Esophagus muscularis mucosa (tissue), 4 donors: ENCODE data around the gene ELP2. TPM values are rescaled to one million over a fixed set of nuclear protein-coding genes. Genes with fewer than 3 reads are reported as not detected.
A peak's percentile ranks its signal among the peaks of the same experiment; 100 is the strongest.

Experiments
- DNase-seq: peaks from one replicate; pipeline ENCODE4 v3.0.0-alpha.2; 2017; ENCODE audit errors: extremely low spot score
- H3K27ac ChIP-seq, 4 donors: fragments of 200-600 bp; sonication (generic); replicated peaks in 1 of 4; 1 replicate in 3 of 4; 2 replicates in 1 of 4; pipeline ENCODE4 v1.5.1; 2016 to 2019; ENCODE audit warnings: mild to moderate bottlenecking in 1 of 4
- H3K27me3 ChIP-seq, 4 donors: fragments of 200-600 bp; sonication (generic); one replicate each; pipeline versions ENCODE4 v1.5.1 to v1.6.0; 2016 to 2019
- H3K36me3 ChIP-seq, 4 donors: fragments of 200-600 bp; sonication (generic); one replicate each; pipeline ENCODE4 v1.5.1; 2016 to 2019
- H3K4me1 ChIP-seq, 4 donors: fragments of 200-600 bp; sonication (generic); one replicate each; pipeline ENCODE4 v1.5.1; 2016 to 2019
- H3K4me3 ChIP-seq, 4 donors: fragments of 200-600 bp; sonication (generic); 1 replicate in 2 of 4; 2 replicates in 2 of 4; pipeline ENCODE4 v1.5.1; 2016 to 2019; ENCODE audit warnings: mild to moderate bottlenecking in 4 of 4, moderate library complexity in 1 of 4
- H3K9me3 ChIP-seq, 4 donors: fragments of 200-600 bp; sonication (generic); 1 replicate in 3 of 4; 2 replicates in 1 of 4; pipeline ENCODE4 v1.5.1; 2016 to 2019
- EP300 ChIP-seq: sonication (generic); formaldehyde crosslinking; IDR thresholded peaks from one replicate; pipeline ENCODE4 v1.6.1; 2017; ENCODE audit warnings: antibody characterized with exemption
- POLR2A ChIP-seq: fragments of 450-650 bp; IDR thresholded peaks from one replicate; pipeline ENCODE4 v1.6.1; 2017; ENCODE audit warnings: antibody characterized with exemption, moderate library complexity, mild to moderate bottlenecking, low read depth
- POLR2AphosphoS5 ChIP-seq, 2 donors: sonication (generic); formaldehyde crosslinking; IDR thresholded peaks; one replicate each; pipeline ENCODE4 v1.6.1; 2017; ENCODE audit warnings: antibody characterized with exemption in 2 of 2
- WGBS: methylation state at CpG from one replicate; pipeline ENCODE4 v1.1.5; 2018; 5-methylcytosine and 5-hydroxymethylcytosine counted together
- intact Hi-C: fragments of 100-400 bp; cut with DNase I; formaldehyde crosslinking; loops from one replicate; pipeline ENCODE4 v1.15.1; 2023
- total RNA-seq, 4 donors: library from RNA; depleted of rRNA; stranded (reverse); fragments of >200 nt; gene quantifications; one replicate each; pipeline versions ENCODE4 v1.1.0 to v1.2.1, GENCODE V29; 2016
- TF ChIP-seq, protein P1 (sequence below), 3 experiments: fragments of 200-600 bp in 2 of 3; fragments of 450-650 bp in 1 of 3; sonication (generic) in 2 of 3; IDR thresholded peaks; one replicate each; pipeline ENCODE4 v1.5.1; 2017 to 2019; ENCODE audit warnings: antibody characterized with exemption in 3 of 3, mild to moderate bottlenecking in 2 of 3, moderate library complexity in 1 of 3

The ELP2 gene
- total RNA-seq, 4 donors from 2014 or later: 43.4 to 63.1 (median 48.2) TPM

DNA sequence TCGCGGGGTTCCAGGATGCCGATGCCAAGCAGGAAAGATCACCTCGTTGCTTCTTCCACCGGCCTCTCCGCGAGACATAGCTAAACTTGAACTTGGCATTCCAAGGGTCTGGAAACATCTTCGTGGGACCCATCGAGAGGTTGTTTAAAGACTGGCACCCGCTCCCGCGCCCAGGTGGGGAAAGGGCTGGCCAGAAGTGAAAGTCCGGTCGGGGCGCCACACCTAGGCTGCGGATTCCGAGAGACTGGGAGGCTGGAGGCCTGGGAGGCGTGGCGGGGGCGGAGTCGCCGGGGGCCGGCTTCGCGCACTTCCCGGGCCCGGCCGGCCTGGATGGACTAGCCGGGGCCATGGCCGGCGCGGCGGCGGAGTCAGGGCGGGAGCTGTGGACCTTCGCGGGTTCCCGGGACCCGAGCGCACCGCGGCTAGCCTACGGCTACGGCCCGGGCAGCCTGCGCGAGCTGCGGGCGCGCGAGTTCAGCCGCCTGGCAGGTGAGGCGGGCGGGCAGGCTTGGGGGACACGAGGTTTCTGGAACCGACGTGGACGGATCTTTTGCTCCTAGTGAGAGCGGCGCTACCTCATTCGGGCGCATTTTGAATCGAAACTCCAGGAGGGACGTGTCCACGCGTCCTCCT, 57.6 kb downstream of the ELP2 start, which contains the start of gene MOCOS:
MOCOS (plus strand) TSS at position 305 of the 633 bp plus-strand sequence; CDS start at position 348, 43 bp downstream.
- TF ChIP-seq POLR2A (no peak), EP300 (no peak), POLR2AphosphoS5 (IDR thresholded peaks at IDR 0.05) (peak; percentile 20 to 32)
- TF ChIP-seq, protein P1, sequence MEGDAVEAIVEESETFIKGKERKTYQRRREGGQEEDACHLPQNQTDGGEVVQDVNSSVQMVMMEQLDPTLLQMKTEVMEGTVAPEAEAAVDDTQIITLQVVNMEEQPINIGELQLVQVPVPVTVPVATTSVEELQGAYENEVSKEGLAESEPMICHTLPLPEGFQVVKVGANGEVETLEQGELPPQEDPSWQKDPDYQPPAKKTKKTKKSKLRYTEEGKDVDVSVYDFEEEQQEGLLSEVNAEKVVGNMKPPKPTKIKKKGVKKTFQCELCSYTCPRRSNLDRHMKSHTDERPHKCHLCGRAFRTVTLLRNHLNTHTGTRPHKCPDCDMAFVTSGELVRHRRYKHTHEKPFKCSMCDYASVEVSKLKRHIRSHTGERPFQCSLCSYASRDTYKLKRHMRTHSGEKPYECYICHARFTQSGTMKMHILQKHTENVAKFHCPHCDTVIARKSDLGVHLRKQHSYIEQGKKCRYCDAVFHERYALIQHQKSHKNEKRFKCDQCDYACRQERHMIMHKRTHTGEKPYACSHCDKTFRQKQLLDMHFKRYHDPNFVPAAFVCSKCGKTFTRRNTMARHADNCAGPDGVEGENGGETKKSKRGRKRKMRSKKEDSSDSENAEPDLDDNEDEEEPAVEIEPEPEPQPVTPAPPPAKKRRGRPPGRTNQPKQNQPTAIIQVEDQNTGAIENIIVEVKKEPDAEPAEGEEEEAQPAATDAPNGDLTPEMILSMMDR (IDR thresholded peaks at IDR 0.05): no peak
- Histone ChIP-seq H3K27ac (peak within 1 kb of the TSS; percentile 16 to 47 (median 32)), H3K36me3 (no peaks in the 10 kb centered on the region), H3K27me3 (no peaks in the 10 kb centered on the region), H3K9me3 (no peaks in the 10 kb centered on the region), H3K4me3 (peak within 1 kb of the TSS; percentile 67 to 80 (median 71)), H3K4me1 (peaks cover 8 to 23% (median 19%) of the 10 kb centered on the region in 4 donors)
- 0% methylated on average over 22 of the region's 66 CpGs for WGBS
- DNase-seq: peak; percentile 92
- intact Hi-C loops: no loop called here

DNA sequence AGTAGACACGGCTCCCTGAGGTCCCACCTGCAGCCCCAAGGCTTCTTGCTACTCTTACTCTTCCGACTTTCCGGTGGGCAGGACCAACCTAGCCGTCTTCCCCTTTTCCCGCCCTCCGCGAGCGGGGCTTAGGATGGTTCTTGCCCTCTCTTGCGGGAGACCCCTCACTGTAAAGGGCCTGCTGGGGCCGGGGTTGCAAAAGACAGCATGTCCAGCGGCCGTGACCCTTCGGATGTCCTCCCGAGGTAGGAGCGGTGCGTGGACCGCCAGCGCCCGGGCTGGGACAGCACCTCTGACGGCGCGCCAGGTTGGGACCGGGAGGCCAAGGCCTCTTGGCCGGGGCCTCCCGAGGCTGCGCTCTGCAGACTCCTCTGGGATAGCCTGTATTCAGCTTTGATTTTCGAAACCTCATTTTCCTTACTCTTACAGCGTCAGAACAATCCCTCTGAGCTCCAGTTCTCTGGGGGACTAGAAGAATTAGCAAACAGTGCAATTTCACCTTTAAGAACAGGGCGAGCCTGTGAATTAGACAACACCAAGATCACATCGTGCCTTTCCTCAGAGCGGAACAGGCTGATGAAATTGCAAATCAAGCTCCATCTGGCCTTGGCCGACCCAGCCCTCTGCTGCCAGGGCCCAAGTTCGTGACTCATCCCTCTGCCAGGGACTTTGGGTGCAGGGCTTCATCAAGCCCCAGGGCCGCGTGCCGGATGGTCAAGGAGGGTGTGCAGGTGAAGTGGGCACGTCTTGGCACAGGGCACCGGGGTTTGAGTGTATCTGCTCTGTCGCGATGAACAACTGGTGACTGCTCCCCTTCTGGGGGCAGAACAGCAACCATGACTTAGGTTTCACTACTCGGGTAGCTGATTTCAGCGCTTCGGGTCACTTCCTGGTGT, 58.4 kb downstream of the ELP2 start:
- intact Hi-C loops: no loop called here
- WGBS: 52% methylated on average over 24 of the region's 43 CpGs
- peak; percentile 86 for DNase-seq
- no peaks in the 10 kb centered on the region for H3K36me3 ChIP-seq
- H3K27me3 ChIP-seq: no peaks in the 10 kb centered on the region
- TF ChIP-seq, protein P1 (IDR thresholded peaks at IDR 0.05): no peak
- TF ChIP-seq POLR2AphosphoS5 (IDR thresholded peaks at IDR 0.05): no peak
- no peak for TF ChIP-seq EP300
- TF ChIP-seq POLR2A: no peak
- peak overlapping the region; percentile 16 to 47 (median 32) for H3K27ac ChIP-seq
- no peaks in the 10 kb centered on the region for H3K9me3 ChIP-seq
- H3K4me3 ChIP-seq: peak overlapping the region; percentile 67 to 80 (median 71)
- peaks cover 8 to 23% (median 19%) of the 10 kb centered on the region in 4 donors for H3K4me1 ChIP-seq

DNA sequence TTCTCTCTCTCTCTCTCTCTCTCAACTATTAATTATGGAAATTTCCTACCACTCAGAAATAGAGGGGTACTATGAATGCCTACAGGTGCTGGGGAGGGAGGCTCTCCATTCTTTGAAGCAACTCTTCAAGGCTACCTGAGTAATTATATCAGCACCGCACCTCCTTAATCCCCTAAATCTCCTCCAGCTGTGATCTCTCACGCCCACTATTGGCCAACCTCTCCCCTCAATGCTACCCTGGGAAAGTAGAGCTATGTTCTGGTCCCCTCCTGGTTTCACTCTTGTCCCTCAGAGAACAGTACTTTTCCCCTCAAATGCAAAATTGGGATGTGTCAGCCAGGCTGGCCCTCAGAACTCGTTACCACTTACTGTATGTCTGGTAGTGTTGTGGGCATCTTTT, 59.2 kb downstream of the ELP2 start:
- no peak overlapping the region for H3K27ac ChIP-seq
- H3K4me3 ChIP-seq: no peak overlapping the region
- peaks cover 8 to 23% (median 19%) of the 10 kb centered on the region in 4 donors for H3K4me1 ChIP-seq
- TF ChIP-seq, protein P1 (IDR thresholded peaks at IDR 0.05): no peak
- TF ChIP-seq POLR2AphosphoS5 (IDR thresholded peaks at IDR 0.05): no peak
- TF ChIP-seq EP300: no peak
- TF ChIP-seq POLR2A: no peak
- 90% methylated on average over 3 of the region's 3 CpGs for WGBS
- no peaks in the 10 kb centered on the region for H3K36me3 ChIP-seq
- H3K27me3 ChIP-seq: no peaks in the 10 kb centered on the region
- intact Hi-C loops: no loop called here
- no peaks in the 10 kb centered on the region for H3K9me3 ChIP-seq
- no peak for DNase-seq

DNA sequence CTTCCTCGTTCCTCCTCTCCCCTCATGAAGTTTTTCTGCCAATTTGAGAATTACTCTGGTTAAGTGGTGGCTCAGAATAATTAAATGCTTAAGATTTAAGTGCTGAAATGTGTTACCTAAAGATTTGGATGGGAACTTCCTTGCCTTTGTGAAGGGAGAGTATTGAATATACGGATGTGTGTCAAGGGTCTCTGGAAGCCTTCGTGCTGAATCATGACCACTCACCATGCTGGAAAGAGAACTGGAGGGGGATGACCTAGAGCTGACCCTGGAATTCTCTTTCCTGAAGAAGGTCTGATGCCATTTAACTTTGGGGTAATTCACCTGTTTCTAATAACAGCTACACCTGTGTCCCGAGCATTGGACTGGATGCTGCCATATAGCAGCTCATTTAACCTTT, 59.8 kb downstream of the ELP2 start:
- no peak overlapping the region for H3K4me3 ChIP-seq
- peaks cover 8 to 23% (median 19%) of the 10 kb centered on the region in 4 donors for H3K4me1 ChIP-seq
- intact Hi-C loops: no loop called here
- 80% methylated on average over 4 of the region's 4 CpGs for WGBS
- no peaks in the 10 kb centered on the region for H3K27me3 ChIP-seq
- H3K27ac ChIP-seq: no peak overlapping the region
- no peaks in the 10 kb centered on the region for H3K36me3 ChIP-seq
- no peak for DNase-seq
- TF ChIP-seq EP300 (no peak), POLR2A (no peak), POLR2AphosphoS5 (IDR thresholded peaks at IDR 0.05) (no peak)
- TF ChIP-seq, protein P1 (IDR thresholded peaks at IDR 0.05): no peak
- no peaks in the 10 kb centered on the region for H3K9me3 ChIP-seq
